GM19238 (cell line): ENCODE measurements around the gene NEK4.

Experiments used
- DNase-seq: peaks from one replicate; pipeline ENCODE4 v3.0.0; 2011; ENCODE audit warnings: low spot score; ENCODE audit not compliant: insufficient read length

Gene NEK4

GRCh38 chr3:52793702-52794611, 23.2 kb upstream of the NEK4 start:
- DNase-seq = no peak

- no peak for DNase-seq
Observed at GRCh38 chr3:52792961-52793695, 22.4 kb upstream of the NEK4 start.

DNA sequence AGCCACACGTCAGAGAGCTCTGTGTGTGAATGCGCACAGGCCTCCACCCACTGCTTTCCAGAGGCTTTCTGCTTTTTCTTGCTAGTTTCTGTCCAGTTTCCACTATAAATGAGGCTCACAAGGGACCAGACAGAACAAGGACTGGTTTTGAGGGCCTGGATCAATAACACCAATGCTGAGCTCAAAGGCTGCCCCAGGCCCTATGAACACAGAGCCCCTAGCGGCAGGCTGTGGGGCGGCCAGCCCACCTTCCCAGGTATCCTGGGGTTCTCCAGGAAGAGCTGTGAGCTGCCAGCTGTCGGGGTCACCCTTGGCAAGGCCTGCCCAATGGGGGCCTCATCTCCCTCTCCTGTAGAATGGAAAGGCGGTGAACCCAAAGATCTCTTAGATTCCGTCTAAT, 21.7 kb upstream of the NEK4 start:
- DNase-seq = no peak

- DNase-seq = no peak
Observed at GRCh38 chr3:52791928-52792327, 21.2 kb upstream of the NEK4 start.

- no peak for DNase-seq
Observed at GRCh38 chr3:52791366-52791765, 20.6 kb upstream of the NEK4 start.

- no peak for DNase-seq
Observed at GRCh38 chr3:52790741-52791140, 20.0 kb upstream of the NEK4 start.

DNA sequence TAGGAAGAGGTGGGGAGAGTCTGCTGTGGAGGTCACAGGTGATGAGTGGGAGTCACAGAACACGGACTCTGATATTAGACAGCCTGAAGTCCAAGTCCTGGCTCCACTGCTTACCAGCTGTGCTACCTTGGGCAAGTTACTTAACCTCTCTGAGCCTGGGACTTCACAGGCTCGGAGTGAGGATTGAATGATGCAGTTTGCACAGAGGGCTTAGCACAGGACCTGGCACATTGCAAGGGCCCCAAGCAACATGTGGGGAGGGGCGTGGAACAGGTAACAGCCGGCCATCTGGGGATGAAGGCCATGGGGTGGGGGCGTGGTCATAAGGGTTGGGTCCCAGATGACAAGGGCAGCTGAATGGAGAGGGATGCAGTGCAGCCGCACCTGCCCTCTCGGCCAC, 19.6 kb upstream of the NEK4 start:
- no peak for DNase-seq

DNA sequence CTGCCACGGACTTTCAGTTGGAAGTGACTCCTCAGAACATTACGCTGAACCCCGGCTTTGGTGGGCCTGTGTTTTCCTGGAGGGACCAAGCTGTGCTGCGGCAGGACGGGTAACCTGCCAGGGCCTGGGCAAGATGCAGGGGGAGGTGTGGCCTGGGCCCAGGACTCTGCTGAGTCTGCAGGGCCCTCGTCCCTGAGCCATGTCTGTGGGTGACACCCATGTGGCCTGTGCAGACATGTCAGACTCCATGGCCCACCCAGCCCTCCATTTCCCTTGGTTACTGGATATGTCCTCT, 19.0 kb upstream of the NEK4 start:
- DNase-seq = no peak

DNA sequence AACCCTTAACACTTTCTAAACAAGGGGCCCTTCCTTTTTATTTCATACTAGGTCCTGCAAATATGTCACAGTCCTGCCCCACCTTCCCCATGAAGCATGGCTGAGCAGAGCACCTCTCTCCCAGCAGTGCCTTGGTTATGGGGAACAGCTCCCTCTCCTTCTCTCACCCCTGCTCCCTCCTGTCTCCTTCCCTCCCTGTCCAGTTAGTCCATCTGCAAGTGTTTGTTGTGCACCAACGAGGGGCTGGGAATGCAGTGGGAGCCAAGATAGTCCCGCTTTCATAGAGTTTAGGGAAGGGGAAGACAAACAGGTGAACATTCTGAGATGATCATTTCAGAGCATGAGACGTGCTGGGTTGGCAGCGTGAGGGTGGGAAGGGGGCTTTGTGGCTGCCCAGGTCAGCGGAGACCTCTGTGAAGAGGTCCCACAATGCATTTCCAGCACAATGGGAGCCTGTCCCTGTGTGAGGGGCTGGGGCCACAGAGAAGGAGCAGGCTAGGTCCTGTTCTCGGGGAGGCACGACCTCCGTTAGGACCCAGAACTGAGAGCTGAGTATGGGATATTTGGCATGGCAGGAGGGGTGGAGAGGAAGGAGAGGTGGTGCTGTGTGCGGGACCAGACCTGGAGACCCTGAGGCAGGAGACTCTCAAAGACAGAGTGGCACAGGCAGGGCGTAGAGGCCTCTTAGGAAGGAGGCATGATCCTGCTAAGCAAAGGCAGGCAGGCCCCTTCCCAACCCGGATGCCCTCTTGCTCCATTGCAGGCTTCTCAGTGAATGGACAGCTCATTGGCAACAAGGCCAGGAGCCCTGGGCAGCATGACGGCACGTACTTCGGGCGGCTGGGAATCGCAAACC, 18.4 kb upstream of the NEK4 start:
- DNase-seq = no peak

DNA sequence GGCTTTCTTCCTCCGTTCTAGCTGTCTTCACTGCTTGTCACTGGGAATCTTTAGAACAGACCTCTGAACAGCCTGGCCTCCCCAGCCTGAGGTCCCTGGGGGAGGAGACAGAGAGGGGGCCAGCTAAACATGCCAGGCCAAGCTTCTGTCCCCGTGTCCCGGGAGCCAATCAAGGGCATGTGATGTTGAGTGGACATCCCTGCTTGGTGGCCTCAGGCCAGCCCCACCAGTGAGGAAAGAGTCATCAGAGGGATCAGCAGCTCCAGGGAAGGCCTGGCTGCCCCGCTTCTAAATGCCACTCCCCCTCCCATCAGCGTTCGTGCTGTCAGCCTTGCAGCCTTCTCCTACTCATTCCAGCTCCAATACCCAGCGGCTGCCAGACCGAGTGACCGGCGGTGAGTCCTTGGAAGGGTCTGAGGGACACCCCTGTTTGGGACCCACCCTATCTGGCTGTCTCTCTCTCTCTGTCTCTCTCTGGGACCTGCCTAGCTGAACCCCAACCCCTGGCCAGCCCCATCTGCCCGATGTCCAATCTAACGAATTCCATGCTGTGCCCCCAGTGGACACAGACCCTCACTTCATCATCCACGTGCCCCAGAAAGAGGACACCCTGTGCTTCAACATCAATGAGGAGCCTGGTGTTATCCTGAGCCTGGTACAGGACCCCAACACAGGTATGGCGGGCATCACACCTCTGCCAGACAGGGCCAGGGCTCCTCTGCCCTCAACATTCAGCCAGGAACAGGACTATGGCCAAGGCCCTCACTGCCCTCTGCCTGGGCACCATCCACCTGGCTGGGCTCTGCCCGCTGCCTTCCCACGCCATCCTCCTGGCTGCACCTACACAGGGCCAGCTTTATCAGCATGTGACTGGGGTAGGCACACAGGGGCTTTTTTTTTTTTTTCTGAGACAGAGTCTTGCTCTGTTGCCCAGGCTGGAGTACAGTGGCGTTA, 17.2 kb upstream of the NEK4 start:
- no peak for DNase-seq

DNA sequence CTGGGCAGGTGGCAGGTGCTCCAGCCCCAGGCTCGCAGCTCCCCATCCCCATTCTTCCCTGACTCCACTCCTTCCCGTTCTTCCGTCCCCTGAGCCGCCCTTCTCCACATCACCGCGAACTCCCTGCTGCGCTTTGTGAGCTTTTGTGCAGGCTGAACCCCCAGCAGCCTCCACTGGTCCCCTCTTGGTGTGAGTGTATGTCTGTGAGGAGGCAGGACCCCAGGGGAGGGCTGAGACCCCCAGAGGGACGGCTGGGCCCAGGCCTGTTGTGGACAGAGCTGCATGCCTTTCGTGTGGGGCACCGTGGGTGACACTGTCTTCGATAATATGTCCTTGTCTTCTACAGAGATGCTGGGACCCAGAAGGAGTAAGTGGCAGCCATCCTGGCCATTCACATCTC, 16.5 kb upstream of the NEK4 start:
- no peak for DNase-seq

DNA sequence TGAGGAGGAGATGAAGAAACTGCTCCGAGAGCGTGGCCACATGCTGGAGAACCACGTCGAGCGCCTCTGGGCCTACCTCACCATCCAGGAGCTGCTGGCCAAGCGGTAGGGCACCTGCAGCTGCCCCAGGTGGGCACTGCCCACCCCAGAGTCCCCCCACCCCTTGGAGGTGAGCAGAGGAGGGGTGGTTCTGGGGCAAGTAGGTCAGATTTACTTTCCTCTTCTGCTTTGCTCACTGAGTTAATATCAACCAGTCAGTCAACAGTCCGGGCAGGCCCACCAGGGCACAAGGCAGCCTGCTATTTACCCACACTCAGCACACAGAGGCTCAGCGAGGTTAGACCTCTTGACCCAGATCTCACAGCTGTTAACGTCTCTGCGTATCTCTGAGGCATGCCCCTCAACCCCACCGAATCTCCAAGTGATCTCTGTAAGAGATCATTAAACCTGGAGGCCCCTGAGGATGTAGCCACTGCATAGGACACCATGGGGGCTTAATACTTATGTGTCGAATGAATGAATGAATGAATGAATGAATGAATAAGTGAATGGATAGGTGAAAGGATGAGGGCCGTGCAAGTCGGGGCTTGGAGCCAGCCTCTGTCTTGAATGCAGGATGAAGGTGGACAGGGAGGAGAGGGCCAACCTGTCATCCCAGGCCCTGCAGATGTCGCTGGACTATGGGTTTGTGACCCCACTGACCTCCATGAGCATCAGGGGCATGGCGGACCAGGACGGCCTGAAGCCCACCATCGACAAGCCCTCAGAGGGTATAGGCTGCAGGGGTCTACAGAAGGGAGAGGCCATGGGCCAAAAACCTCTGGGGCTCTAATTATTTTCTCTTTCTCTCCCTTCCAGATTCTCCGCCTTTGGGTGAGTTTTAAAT, 15.8 kb upstream of the NEK4 start:
- DNase-seq = no peak

DNA sequence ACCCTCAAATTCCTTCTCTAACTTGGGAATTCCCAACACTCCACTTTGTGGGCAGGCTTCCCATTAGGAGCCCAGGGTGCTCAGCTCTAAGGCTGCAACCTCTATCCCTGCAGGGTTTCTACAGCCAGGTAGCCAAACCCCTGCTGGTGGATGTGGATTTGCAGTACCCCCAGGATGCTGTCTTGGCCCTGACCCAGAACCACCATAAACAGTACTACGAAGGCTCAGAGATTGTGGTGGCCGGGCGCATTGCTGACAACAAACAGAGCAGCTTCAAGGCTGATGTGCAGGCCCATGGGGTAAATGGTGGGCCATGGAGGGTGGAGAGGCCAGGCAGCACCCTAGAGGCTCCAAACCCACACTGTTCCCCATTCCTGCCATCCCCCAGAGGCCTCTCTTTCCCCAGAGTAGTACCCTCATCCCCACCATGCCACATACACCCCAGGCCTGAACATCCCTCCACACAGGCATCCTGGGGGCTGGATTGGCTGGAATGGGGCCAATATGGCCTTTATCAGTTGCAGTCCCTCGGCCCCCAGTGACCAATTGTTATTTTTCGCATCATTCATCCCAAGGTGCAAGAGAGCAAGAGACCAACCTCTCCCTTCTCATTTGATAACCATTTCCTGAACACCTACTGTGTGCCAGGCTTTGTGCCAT, 14.3 kb upstream of the NEK4 start:
- no peak for DNase-seq

DNA sequence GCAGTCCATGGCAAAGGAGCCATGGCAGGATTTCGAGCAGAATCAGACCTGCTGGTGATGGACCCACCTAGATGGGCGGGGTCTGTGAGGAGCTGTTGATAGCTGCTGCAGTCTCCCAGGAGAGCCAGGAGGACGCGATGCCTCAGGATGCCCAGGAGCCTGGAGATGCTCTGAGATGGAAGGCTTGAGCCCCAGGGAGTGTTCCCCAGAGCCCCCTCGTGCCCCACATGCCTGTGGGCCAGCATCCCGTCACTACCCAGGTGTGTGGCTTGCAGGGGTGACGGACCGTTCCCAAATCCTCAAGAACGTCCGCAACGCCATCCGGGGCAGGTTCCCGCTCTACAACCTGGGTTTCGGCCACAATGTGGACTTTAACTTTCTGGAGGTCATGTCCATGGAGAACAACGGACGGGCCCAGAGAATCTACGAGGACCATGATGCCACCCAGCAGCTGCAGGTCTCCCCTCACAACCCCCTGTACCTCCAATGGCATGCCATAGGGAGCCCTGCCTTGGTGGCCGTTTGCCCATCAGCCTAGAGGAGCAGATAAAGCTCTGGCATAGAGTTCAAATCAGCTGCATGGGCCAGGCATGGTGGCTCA, 13.4 kb upstream of the NEK4 start:
- no peak for DNase-seq

DNA sequence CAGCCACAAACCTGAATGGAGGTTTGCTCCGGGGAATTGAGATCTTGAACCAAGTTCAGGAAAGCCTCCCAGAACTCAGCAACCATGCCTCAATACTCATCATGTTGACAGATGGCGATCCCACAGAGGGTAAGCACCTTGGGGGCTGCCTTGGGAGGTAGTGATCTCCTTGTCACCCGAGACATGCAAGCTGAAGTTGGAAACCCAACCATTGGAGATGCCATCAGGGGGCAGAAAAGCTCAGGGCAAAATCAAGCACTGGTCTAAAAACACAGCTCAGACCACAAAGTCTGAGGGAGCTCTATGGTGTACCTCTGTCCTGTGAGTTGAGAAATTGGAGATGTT, 12.4 kb upstream of the NEK4 start:
- DNase-seq = no peak

- DNase-seq = no peak
Observed at GRCh38 chr3:52782412-52783210, 11.9 kb upstream of the NEK4 start.

DNA sequence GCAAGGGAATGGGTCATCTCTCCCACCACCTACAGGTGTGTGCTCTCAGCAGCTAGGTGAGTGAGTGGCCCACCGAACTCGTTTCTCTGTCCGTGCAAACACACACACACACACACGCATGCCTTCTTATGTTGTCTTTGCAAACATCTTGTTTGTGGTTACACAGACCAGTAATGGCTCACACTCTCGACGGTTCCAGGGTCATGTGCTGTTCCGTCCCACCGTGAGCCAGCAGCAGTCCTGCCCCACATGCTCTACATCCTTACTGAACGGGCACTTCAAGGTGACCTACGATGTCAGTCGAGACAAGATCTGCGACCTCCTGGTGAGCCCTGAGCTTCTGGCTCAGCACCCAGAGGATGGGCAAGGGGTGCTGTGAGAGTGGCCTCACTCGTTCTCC, 11.0 kb upstream of the NEK4 start:
- no peak for DNase-seq
